K562 treated with DMSO at 1 percent for 12 hours (cell line): ENCODE results near the gene PNMA8A. TPM values are rescaled to one million over a fixed set of nuclear protein-coding genes. Genes with fewer than 3 reads are reported as not detected.

Experiments
- total RNA-seq: library from RNA; unstranded; fragments of 300-600 nt; gene quantifications from 2 replicates; pipeline ENCODE4 v1.2.3, GENCODE V29; 2022; ENCODE audit not compliant: insufficient read depth

PNMA8A gene
- total RNA-seq = 7.3 and 18.4 TPM in 2 replicates

GRCh38 chr19:46471116-46471733 lies at the start of gene PNMA8A:
Gene PNMA8A (minus strand): TSS chr19:46471563. CDS start chr19:46471035, 528 bp downstream.

GRCh38 chr19:46495786-46496099 lies 24.4 kb upstream of the PNMA8A start, which contains the start of gene PNMA8B:
Gene PNMA8B (minus strand): TSS chr19:46495867. CDS start chr19:46495465, 402 bp downstream.

GRCh38 chr19:46428239-46429135 lies 42.9 kb downstream of the PNMA8A start, which contains the start of gene PNMA8C:
Gene PNMA8C (minus strand): TSS chr19:46428936. CDS start chr19:46428359, 577 bp downstream.

Other genes starting within 250 kb of the PNMA8A start
- gene IGFL1, start 241.8 kb downstream of the PNMA8A start, total RNA-seq = not detected in 2 replicates
- not detected in 2 replicates for gene HIF3A, start 174.5 kb downstream of the PNMA8A start, total RNA-seq
- gene PPP5C, start 124.5 kb downstream of the PNMA8A start, total RNA-seq = 63.6 and 77.2 TPM in 2 replicates
- gene CCDC8, start 58.0 kb downstream of the PNMA8A start, total RNA-seq = 5.4 and 7.9 TPM in 2 replicates
- not detected in 2 replicates for gene PNMA8C, start 42.6 kb downstream of the PNMA8A start, total RNA-seq
- not detected in 2 replicates for gene PNMA8B, start 24.3 kb upstream of the PNMA8A start, total RNA-seq
- gene CALM3, start 129.8 kb upstream of the PNMA8A start, total RNA-seq = 232 and 346 TPM in 2 replicates
- not detected in 2 replicates for gene PTGIR, start 153.5 kb upstream of the PNMA8A start, total RNA-seq
- gene GNG8, start 164.6 kb upstream of the PNMA8A start, total RNA-seq = not detected in 2 replicates
- 1.9 and 2.8 TPM in 2 replicates for gene DACT3, start 189.6 kb upstream of the PNMA8A start, total RNA-seq
- 41.6 and 57.2 TPM in 2 replicates for gene PRKD2, start 245.6 kb upstream of the PNMA8A start, total RNA-seq